SKM-1 (cell line): ENCODE data around the gene SERINC5.
"Not testable (repeated sequence)": the region's sequence is repeated elsewhere in the genome, so short reads cannot be mapped to it uniquely, and the experiment has no call there.

Experiments used
- DNase-seq: peaks from one replicate; lab custom pipeline; 2025; ENCODE audit not compliant: unreplicated experiment; lab: John Stamatoyannopoulos, UW

Gene SERINC5

DNA sequence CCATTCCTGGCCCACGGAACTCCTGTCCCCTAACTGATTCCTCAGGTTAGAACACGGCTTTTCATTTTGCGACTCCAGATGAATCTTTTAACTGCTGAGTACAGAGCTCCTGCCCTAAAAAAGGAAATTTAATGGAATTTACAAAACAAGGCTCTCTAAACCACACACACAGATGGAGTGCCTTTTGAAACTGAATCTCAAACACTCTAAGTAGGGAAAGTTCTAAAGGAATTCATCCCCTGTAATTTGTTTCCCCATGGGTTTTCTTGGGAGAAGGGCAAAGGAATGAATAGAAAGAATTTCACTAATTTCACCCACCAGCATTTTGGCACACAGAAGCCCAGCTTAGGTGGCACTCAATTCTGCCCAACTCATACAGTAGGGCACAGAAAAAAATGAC is 114.2 kb downstream of the SERINC5 start:
- DNase-seq, result no peak

- no peak for DNase-seq
These were observed 114.6 kb downstream of the SERINC5 start for GRCh38 chr5:80141147-80141671.

GRCh38 chr5:80140496-80140895 is 115.4 kb downstream of the SERINC5 start:
- no peak for DNase-seq

DNA sequence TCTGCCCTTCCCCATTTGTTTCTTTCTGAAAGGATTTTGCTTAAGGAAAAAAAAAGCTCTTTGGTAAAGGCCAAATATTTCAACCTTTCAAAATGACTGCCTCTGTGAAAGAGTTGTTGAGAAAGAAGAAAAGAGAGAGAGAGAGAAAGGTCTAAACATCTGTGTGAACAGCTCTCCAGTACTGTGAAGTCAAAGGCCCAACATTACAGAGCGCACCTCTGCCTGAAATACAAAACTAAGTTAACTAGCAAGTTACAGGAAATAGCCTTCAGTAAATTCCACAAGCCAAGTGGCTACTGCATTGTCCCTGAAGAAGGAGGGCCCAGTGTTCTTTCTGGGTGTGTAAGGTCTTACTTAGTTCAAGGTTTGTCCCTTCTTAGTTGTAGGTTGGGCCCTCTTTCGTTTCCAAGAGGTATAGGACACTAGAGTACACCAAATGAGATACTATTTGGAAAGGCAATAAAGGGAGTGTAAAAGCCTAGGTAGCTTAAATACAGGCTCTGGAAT is 116.3 kb downstream of the SERINC5 start:
- DNase-seq, result no peak

DNA sequence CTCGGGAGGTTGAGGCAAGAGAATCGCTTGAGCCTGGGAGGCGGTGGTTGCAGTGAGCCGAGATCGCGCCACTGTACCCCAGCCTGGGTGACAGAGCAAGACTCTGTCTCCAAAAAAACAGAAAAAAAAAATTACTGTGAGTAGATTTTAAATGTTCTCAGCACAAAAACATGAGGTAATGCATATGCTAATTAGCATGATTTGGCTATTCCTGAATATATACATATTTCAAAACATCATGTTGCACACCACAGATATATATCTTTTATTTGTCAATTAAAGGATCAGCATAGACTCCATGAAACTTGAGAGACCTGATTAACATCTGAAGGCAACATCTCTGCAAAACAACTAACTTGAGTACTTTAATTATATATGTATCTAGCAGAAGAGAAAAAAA is 117.4 kb downstream of the SERINC5 start:
- DNase-seq, result no peak

GRCh38 chr5:80136798-80137197 is 119.0 kb downstream of the SERINC5 start:
- not testable (repeated sequence) for DNase-seq

- no peak for DNase-seq
These were observed 121.0 kb downstream of the SERINC5 start for GRCh38 chr5:80134876-80135275.

GRCh38 chr5:80129146-80129545 is 126.7 kb downstream of the SERINC5 start:
- DNase-seq, result no peak

DNA sequence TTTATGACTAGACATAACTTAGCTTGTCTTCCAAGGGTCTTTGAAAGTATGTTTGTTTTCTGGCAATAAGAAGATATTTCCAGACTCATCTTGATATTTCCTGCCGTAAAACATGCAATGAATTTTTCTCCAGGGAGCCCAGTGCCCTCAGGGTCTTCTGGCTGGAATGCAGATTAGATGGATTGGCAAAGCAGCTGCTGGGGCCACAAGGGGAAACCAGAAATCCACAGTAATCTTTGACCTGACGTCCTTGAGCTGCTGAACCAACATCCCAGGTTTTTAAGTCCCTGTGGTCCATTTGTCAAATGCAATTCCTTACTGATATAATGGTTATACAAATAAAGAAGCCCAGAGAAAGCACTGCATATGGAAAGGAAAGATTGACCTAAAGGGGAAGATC is 127.7 kb downstream of the SERINC5 start:
- DNase-seq, result no peak

DNA sequence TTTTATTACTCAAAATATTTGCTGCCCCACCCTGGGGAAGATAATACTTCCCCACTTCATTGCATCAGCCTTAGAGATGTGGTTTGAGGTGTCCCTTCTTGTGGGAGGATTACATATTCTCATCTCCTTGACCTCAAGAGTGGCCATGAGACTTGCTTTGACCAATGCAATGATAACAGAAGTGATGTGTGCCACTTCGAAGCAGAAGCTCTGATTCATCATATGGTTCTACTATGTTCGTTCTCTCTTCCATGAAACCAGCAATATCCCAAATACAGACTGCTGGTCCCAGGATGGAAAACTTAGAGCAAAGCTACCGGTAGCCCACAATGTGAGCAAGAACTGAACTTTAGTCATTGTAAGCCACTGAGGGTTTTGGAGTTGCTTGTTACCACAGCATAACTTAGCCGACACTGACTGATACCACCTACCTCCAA is 128.7 kb downstream of the SERINC5 start:
- DNase-seq, result peak; percentile 25

- DNase-seq, result peak; percentile 2
These were observed 129.8 kb downstream of the SERINC5 start for GRCh38 chr5:80125962-80126480.

GRCh38 chr5:80125022-80125961 is 130.6 kb downstream of the SERINC5 start:
- DNase-seq, result peak; percentile 14

- no peak for DNase-seq
These were observed 131.5 kb downstream of the SERINC5 start for GRCh38 chr5:80124121-80124918.

GRCh38 chr5:80122579-80122978 is 133.3 kb downstream of the SERINC5 start:
- peak; percentile 66 for DNase-seq

GRCh38 chr5:80119372-80119771 is 136.5 kb downstream of the SERINC5 start:
- DNase-seq, result no peak

DNA sequence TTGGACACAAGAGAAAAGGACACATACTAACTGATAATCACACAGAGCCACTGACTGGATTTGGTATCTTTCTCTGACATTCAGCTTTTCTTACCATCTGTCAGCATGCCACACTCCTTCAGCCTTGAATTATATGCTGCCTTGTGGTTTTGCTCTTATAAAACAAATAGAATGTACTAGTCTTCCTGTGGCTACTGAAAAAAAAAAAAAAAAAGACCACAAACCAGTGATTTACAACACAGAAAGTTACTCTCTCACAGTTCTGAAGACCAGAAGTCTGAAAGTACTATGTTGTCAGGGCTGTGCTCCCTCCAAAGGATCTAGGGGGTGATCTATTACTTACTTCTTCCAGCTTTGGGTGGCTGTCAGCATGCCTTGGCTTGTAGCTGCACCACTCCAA is 138.4 kb downstream of the SERINC5 start:
- no peak for DNase-seq

GRCh38 chr5:80116465-80116864 is 139.4 kb downstream of the SERINC5 start:
- no peak for DNase-seq

- no peak for DNase-seq
These were observed 139.8 kb downstream of the SERINC5 start for GRCh38 chr5:80116000-80116399.

GRCh38 chr5:80114860-80115259 is 141.0 kb downstream of the SERINC5 start:
- DNase-seq, result no peak

GRCh38 chr5:80111376-80111990 is 144.4 kb downstream of the SERINC5 start:
- DNase-seq, result not testable (repeated sequence)
